Prostate gland (tissue), 2 donors: ENCODE measurements around the gene IMMP2L. TPM values are rescaled to one million over a fixed set of nuclear protein-coding genes. Genes with fewer than 3 reads are reported as not detected.

Source experiments
- DNase-seq: peaks from one replicate; pipeline ENCODE4 v3.0.0-alpha.2; 2019; ENCODE audit warnings: low spot score
- H3K27ac ChIP-seq, 2 donors: fragments of 200-600 bp; sonication (generic); 2 replicates each; pipeline ENCODE4 v1.5.1; 2017 to 2019
- H3K27me3 ChIP-seq: fragments of 200-600 bp; sonication (generic); replicated peaks from 2 replicates; pipeline ENCODE4 v1.5.1; 2019; ENCODE audit not compliant: insufficient read depth
- H3K36me3 ChIP-seq, 2 donors: fragments of 200-600 bp; sonication (generic); 1 replicate in 1 of 2; 2 replicates in 1 of 2; pipeline versions ENCODE4 v1.5.1 to v1.8.1; 2017 to 2019
- H3K4me1 ChIP-seq: fragments of 200-600 bp; sonication (generic); replicated peaks from 2 replicates; pipeline ENCODE4 v1.5.1; 2019
- H3K4me3 ChIP-seq, 2 donors: fragments of 200-600 bp; sonication (generic); 2 replicates each; pipeline ENCODE4 v1.5.1; 2017 to 2019
- H3K9me3 ChIP-seq: fragments of 200-600 bp; sonication (generic); 2 replicates; pipeline ENCODE4 v1.5.1; 2017
- CTCF ChIP-seq, 4 experiments: fragments of 200-600 bp in 2 of 4; fragments of 450-650 bp in 2 of 4; sonication (generic) in 2 of 4; IDR thresholded peaks; 1 replicate in 3 of 4; 2 replicates in 1 of 4; pipeline ENCODE4 v1.5.1; 2016 to 2019; ENCODE audit warnings: antibody characterized with exemption in 4 of 4, mild to moderate bottlenecking in 2 of 4, moderate library complexity in 2 of 4
- POLR2A ChIP-seq: fragments of 450-650 bp; IDR thresholded peaks from one replicate; pipeline ENCODE4 v1.6.1; 2016; ENCODE audit warnings: antibody characterized with exemption, mild to moderate bottlenecking
- POLR2AphosphoS5 ChIP-seq: sonication (generic); formaldehyde crosslinking; IDR thresholded peaks from one replicate; pipeline ENCODE4 v1.6.1; 2017; ENCODE audit warnings: antibody characterized with exemption
- WGBS: methylation state at CpG from one replicate; pipeline ENCODE4 v1.1.5; 2018; 5-methylcytosine and 5-hydroxymethylcytosine counted together
- intact Hi-C: fragments of 100-400 bp; cut with DNase I; formaldehyde crosslinking; loops from one replicate; pipeline ENCODE4 v1.14.2; 2022
- total RNA-seq, 2 donors: library from RNA; depleted of rRNA; stranded (reverse); fragments of >200 nt; gene quantifications; one replicate each; pipeline ENCODE4 v1.1.0, GENCODE V29; 2016

Gene IMMP2L
- total RNA-seq, 2 donors from 2014 or later = 16.9 to 20.4 TPM

DNA sequence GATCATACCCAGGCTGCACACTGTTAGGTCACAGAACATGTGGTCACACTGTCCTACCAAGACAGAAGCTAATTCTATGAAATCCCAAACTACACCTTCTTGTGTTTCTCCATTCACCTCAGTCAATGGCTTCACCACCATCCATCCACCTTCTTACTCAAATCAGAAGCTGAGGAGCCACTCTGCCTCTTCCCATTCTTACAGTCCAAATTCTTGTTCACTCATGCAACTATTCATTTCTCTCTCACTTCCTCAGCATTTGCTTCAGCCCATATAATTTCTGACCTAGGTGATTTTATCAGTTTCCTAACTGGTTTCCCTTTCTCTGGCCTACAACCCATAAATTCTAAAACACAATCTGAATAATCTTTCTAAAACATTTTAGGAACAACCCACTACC, 242.2 kb downstream of the IMMP2L start:
- no peaks in the 10 kb centered on the region for H3K4me1 ChIP-seq
- TF ChIP-seq POLR2AphosphoS5 (no peak), POLR2A (no peak), CTCF (IDR thresholded peaks at IDR 0.05) (no peak)
- no peak overlapping the region for H3K4me3 ChIP-seq
- H3K27me3 ChIP-seq = no peaks in the 10 kb centered on the region
- intact Hi-C loops = no loop called here
- H3K27ac ChIP-seq = no peak overlapping the region
- H3K9me3 ChIP-seq = no peaks in the 10 kb centered on the region
- no peaks in the 10 kb centered on the region for H3K36me3 ChIP-seq
- DNase-seq = no peak

- intact Hi-C loops = no loop called here
- H3K4me1 ChIP-seq = no peaks in the 10 kb centered on the region
- no peak overlapping the region for H3K4me3 ChIP-seq
- no peaks in the 10 kb centered on the region for H3K36me3 ChIP-seq
- H3K27me3 ChIP-seq = no peaks in the 10 kb centered on the region
- no peak overlapping the region for H3K27ac ChIP-seq
- no peak for DNase-seq
- H3K9me3 ChIP-seq = no peaks in the 10 kb centered on the region
- TF ChIP-seq POLR2A (no peak), POLR2AphosphoS5 (no peak), CTCF (IDR thresholded peaks at IDR 0.05) (no peak)
Measured at GRCh38 chr7:111312966-111313365, 249.3 kb downstream of the IMMP2L start.

DNA sequence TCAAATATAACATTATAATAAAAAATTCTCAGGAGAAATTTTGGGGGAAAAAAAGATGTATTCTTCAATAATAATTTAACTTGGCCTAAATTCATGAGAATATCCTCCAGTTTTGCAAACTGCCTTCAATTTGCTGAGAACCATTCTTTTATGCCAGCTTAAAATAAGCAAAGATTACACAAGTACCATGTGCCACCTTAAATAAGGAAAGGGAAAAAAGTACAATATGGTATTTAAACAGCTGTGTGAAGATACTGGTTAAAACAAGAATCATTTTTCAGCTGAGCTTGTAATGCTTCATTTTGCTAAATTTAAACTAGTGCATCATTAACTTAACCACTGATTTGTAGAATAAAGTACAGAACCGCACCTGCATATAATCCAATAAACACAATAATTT, 253.6 kb downstream of the IMMP2L start:
- intact Hi-C loops = no loop called here
- Histone ChIP-seq H3K36me3 (no peaks in the 10 kb centered on the region), H3K9me3 (no peaks in the 10 kb centered on the region), H3K4me3 (no peak overlapping the region), H3K27ac (no peak overlapping the region), H3K4me1 (no peaks in the 10 kb centered on the region), H3K27me3 (no peaks in the 10 kb centered on the region)
- 91% methylated on average over 1 of the region's 1 CpG for WGBS
- no peak for DNase-seq
- no peak for TF ChIP-seq POLR2A
- TF ChIP-seq CTCF (IDR thresholded peaks at IDR 0.05) = no peak

DNA sequence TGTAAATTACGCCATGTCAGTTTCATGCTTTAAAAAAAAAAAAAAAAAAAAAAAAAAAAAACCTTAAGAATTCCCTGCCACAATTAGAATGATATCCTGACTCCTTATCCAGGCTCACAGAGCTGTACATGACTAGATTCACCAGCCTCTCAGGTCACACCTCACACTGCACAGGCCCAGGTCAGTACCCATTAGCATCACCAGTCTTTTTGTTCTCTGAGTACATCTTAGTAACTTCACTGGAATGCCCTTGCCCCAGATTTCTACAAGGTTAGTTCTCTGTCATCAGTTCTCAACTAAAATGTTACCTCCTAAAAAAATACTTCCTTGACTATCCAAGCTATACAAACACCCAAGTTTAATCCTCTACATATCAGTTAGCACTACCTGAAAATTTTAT, 260.4 kb downstream of the IMMP2L start:
- DNase-seq = no peak
- Histone ChIP-seq H3K9me3 (no peaks in the 10 kb centered on the region), H3K27me3 (no peaks in the 10 kb centered on the region), H3K4me3 (no peak overlapping the region), H3K4me1 (no peaks in the 10 kb centered on the region), H3K36me3 (no peaks in the 10 kb centered on the region), H3K27ac (no peak overlapping the region)
- WGBS = 95% methylated on average over 1 of the region's 1 CpG
- no peak for TF ChIP-seq CTCF (IDR thresholded peaks at IDR 0.05)
- no peak for TF ChIP-seq POLR2A
- TF ChIP-seq POLR2AphosphoS5 = no peak
- intact Hi-C loops = no loop called here

DNA sequence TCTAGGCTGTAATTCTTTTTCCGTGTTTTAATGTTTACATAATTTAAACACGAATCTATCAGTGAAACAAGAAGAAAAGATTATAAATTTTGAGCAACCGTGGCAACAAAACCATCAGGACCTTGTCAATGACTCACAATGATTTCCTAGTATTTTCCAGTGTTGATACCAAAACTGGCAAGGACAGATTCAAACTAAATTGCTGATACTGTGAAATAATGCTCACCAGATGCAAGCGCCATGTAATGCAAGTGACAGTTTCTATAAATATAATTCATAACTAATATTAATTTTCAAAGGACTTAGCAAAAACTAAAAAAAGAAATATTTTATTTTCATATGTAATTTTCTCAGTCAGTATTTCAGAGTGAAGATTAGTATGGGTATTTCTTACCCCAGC, 267.8 kb downstream of the IMMP2L start:
- 87% methylated on average over 4 of the region's 4 CpGs for WGBS

More for the DNA sequence above, 267.8 kb downstream of the IMMP2L start:
- intact Hi-C loops = no loop called here
- Histone ChIP-seq H3K27ac (no peak overlapping the region), H3K27me3 (no peaks in the 10 kb centered on the region), H3K9me3 (no peaks in the 10 kb centered on the region), H3K4me1 (no peaks in the 10 kb centered on the region), H3K36me3 (no peaks in the 10 kb centered on the region), H3K4me3 (no peak overlapping the region)
- TF ChIP-seq POLR2AphosphoS5 (no peak), POLR2A (no peak), CTCF (IDR thresholded peaks at IDR 0.05) (no peak)
- DNase-seq = no peak
